ENCODE data around the gene STIP1. TPM values are rescaled to one million over a fixed set of nuclear protein-coding genes. Genes with fewer than 3 reads are reported as not detected.

STIP1 gene
- total and polyA plus RNA-seq, 2 of the 4 experiments (the other 2 are of a cell fraction): 201 to 489 TPM

DNA sequence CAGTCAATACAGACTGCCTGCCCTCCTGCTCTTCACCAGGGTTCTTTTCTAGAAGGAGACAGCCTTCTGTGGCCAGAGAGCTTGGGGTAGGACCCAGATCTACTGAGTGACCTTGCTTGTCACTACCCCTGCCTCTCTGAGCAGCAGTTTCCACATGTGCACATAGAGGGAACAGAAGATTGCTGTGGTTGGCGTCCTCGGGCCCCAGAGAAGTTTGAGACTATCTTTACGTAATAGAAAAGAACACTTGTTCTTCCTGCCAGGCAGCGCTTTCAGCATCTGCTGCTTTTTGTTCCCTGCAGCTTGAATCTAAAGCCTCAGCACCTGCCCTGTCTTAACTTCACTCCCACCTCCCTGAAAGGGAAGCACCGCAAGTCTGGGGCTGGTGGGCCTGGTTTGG lies 53.0 kb downstream of the STIP1 start:
- Histone ChIP-seq H3K27ac (ENCODE audit: insufficient read depth, low read length) (no peak overlapping the region), H3K14ac (replicated peaks; ENCODE audit: low read depth, low read length) (no peak overlapping the region), H2BK20ac (ENCODE audit: low read depth, low read length) (no peak overlapping the region), H2AFZ (replicated peaks; ENCODE audit: low read length, poor library complexity) (no peak overlapping the region), H3K4me3 (ENCODE audit: insufficient read depth, low read depth, low read length) (no peak overlapping the region), H2BK5ac (ENCODE audit: low read depth, low read length, poor library complexity, severe bottlenecking) (no peak overlapping the region), H2BK120ac (ENCODE audit: low read depth, low read length) (no peak overlapping the region), H3K9me3 (ENCODE audit: control insufficient read depth, insufficient read depth, low read length) (no peaks in the 10 kb centered on the region), H3K79me1 (ENCODE audit: low read depth in 1 of 2, low read length in 2 of 2) (peaks cover 30 to 48% of the 10 kb centered on the region in 2 experiments; a peak in 3 of 4 replicates), H2AK5ac (ENCODE audit: low read depth, low read length) (no peak overlapping the region), H4K91ac (ENCODE audit: insufficient read depth, low read depth, low read length) (no peak overlapping the region), H2AK9ac (replicated peaks; ENCODE audit: low read depth, low read length, poor library complexity) (no peak overlapping the region), H3K56ac (ENCODE audit: extremely low read depth, insufficient read depth, low read length) (no peak overlapping the region), H3K36me3 (ENCODE audit: control insufficient read depth, insufficient read depth, low read length) (peaks cover 28% of the 10 kb centered on the region), H3K4me2 (ENCODE audit: low read depth, low read length) (no peak overlapping the region), H3K27me3 (ENCODE audit: control insufficient read depth, insufficient read depth, low read length) (no peaks in the 10 kb centered on the region), H4K8ac (ENCODE audit: low read depth in 2 of 2, low read length in 2 of 2) (no peak overlapping the region), H3K4me1 (ENCODE audit: control insufficient read depth, insufficient read depth, low read length) (peaks cover 14% of the 10 kb centered on the region), H3K18ac (ENCODE audit: low read depth, low read length) (no peak overlapping the region), H2BK15ac (ENCODE audit: low read depth, low read length) (no peak overlapping the region), H3K4ac (ENCODE audit: low read depth, low read length) (no peak overlapping the region), H3K9ac (ENCODE audit: low read depth, low read length) (no peak overlapping the region), H4K20me1 (ENCODE audit: insufficient read depth, low read length) (peaks cover 10% of the 10 kb centered on the region), H4K5ac (ENCODE audit: low read depth, low read length) (no peak overlapping the region), H3K23ac (ENCODE audit: low read depth, low read length) (no peak overlapping the region), H3K9me1 (ENCODE audit: insufficient read depth, low read length) (peaks cover 14% of the 10 kb centered on the region)
- dilution Hi-C loops (cut with HindIII; ENCODE audit: low sequenced_read_pairs, unreplicated experiment): no loop called here
- no TSS peak for BruUV-seq (replicated peaks)
- TF ChIP-seq NFE2L2 (IDR thresholded peaks at IDR 0.05; ENCODE audit: low read depth, low read length): no peak
- TF ChIP-seq RAD21 (IDR thresholded peaks at IDR 0.05; ENCODE audit: low read length): no peak
- TF ChIP-seq RFX5 (IDR thresholded peaks at IDR 0.05; ENCODE audit: low read depth, low read length): no peak
- TF ChIP-seq, protein P1, sequence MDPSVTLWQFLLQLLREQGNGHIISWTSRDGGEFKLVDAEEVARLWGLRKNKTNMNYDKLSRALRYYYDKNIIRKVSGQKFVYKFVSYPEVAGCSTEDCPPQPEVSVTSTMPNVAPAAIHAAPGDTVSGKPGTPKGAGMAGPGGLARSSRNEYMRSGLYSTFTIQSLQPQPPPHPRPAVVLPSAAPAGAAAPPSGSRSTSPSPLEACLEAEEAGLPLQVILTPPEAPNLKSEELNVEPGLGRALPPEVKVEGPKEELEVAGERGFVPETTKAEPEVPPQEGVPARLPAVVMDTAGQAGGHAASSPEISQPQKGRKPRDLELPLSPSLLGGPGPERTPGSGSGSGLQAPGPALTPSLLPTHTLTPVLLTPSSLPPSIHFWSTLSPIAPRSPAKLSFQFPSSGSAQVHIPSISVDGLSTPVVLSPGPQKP (IDR thresholded peaks at IDR 0.05; ENCODE audit: borderline replicate concordance, low read depth, low read length): no peak
- no peak for TF ChIP-seq SMC3 (IDR thresholded peaks at IDR 0.05; ENCODE audit: low read depth, low read length)
- ChIA-PET POLR2A (ENCODE audit: unreplicated experiment) (no interaction called here), CTCF (no interaction called here)
- no peak for DNase-seq
- ATAC-seq (ENCODE audit: low read depth): no peak
- intact Hi-C loops (cut with micrococcal nuclease): no loop called here
- in situ Hi-C loops (cut with MboI; ENCODE audit: low sequenced_read_pairs): no loop called here
- whole genome bisulfite sequencing, 2 experiments (ENCODE audit: extremely low coverage in 2 of 2, insufficient read length in 1 of 2): 100% methylated on average over 2 of the region's 5 CpGs; no CpG with 5 or more reads in 1 of the 2 experiments
